Measurements from ENCODE around the gene CUL1.

Gene CUL1

GRCh38 chr7:148698397-148699023 is at the start of gene CUL1:
Gene CUL1 (plus strand): TSS chr7:148698903. CDS start chr7:148730123, 31,220 bp downstream.
- DNase-seq = peak; percentile 84

GRCh38 chr7:148650232-148650858 is 48.4 kb upstream of the CUL1 start:
- DNase-seq = no peak

- no peak for DNase-seq
Measured at GRCh38 chr7:148652773-148653172, 45.9 kb upstream of the CUL1 start.

- DNase-seq = no peak
Measured at GRCh38 chr7:148657929-148658328, 40.8 kb upstream of the CUL1 start.

GRCh38 chr7:148661471-148661870 is 37.2 kb upstream of the CUL1 start:
- no peak for DNase-seq

- no peak for DNase-seq
Measured at GRCh38 chr7:148662646-148663045, 36.1 kb upstream of the CUL1 start.

GRCh38 chr7:148664324-148664723 is 34.4 kb upstream of the CUL1 start:
- no peak for DNase-seq

- no peak for DNase-seq
Measured at GRCh38 chr7:148665221-148665620, 33.5 kb upstream of the CUL1 start.

GRCh38 chr7:148669927-148670326 is 28.8 kb upstream of the CUL1 start:
- DNase-seq = no peak

- DNase-seq = no peak
Measured at GRCh38 chr7:148670374-148670773, 28.3 kb upstream of the CUL1 start.

- no peak for DNase-seq
Measured at GRCh38 chr7:148670807-148671206, 27.9 kb upstream of the CUL1 start.

- DNase-seq = no peak
Measured at GRCh38 chr7:148672041-148672440, 26.7 kb upstream of the CUL1 start.

GRCh38 chr7:148674689-148675088 is 24.0 kb upstream of the CUL1 start:
- no peak for DNase-seq

GRCh38 chr7:148676291-148676690 is 22.4 kb upstream of the CUL1 start:
- no peak for DNase-seq

- DNase-seq = no peak
Measured at GRCh38 chr7:148681821-148682220, 16.9 kb upstream of the CUL1 start.

GRCh38 chr7:148684289-148684830 is 14.3 kb upstream of the CUL1 start:
- no peak for DNase-seq

GRCh38 chr7:148686312-148686937 is 12.3 kb upstream of the CUL1 start:
- no peak for DNase-seq

- no peak for DNase-seq
Measured at GRCh38 chr7:148687555-148687954, 11.1 kb upstream of the CUL1 start.

GRCh38 chr7:148688526-148688925 is 10.2 kb upstream of the CUL1 start:
- no peak for DNase-seq

GRCh38 chr7:148693651-148694050 is 5.1 kb upstream of the CUL1 start:
- DNase-seq = no peak

GRCh38 chr7:148694631-148695030 is 4.1 kb upstream of the CUL1 start:
- no peak for DNase-seq

- DNase-seq = no peak
Measured at GRCh38 chr7:148695953-148696352, 2.8 kb upstream of the CUL1 start.

GRCh38 chr7:148696787-148697186 is 1.9 kb upstream of the CUL1 start:
- DNase-seq = no peak

Measured in activated CD4-positive, alpha-beta T cell treated with anti-CD3 and anti-CD28 coated beads, Interleukin-2, amount 50 U/mL, for 1 hour (primary cell).